HG03521 (cell line): ENCODE measurements around the gene C1orf21.

Source experiments
- ATAC-seq: cut with Tn5 transposase; IDR thresholded peaks from one replicate; pipeline ENCODE4 v1.9.1; 2021; ENCODE audit warnings: mild to moderate bottlenecking, moderate library complexity; ENCODE audit not compliant: unreplicated experiment

Gene C1orf21

GRCh38 chr1:184409011-184409410, 22.2 kb downstream of the C1orf21 start:
- ATAC-seq = no peak

GRCh38 chr1:184412472-184412871, 25.6 kb downstream of the C1orf21 start:
- no peak for ATAC-seq

GRCh38 chr1:184416481-184416880, 29.7 kb downstream of the C1orf21 start:
- no peak for ATAC-seq

- ATAC-seq = no peak
These were observed 30.1 kb downstream of the C1orf21 start for GRCh38 chr1:184416946-184417345.

- ATAC-seq = no peak
These were observed 31.1 kb downstream of the C1orf21 start for GRCh38 chr1:184417916-184418315.

GRCh38 chr1:184418652-184419349, 32.0 kb downstream of the C1orf21 start:
- no peak for ATAC-seq

GRCh38 chr1:184419350-184420161, 32.7 kb downstream of the C1orf21 start:
- ATAC-seq = no peak

GRCh38 chr1:184422490-184423233, 35.8 kb downstream of the C1orf21 start:
- no peak for ATAC-seq

GRCh38 chr1:184423649-184424048, 36.8 kb downstream of the C1orf21 start:
- ATAC-seq = no peak

- ATAC-seq = no peak
These were observed 37.3 kb downstream of the C1orf21 start for GRCh38 chr1:184424157-184424556.

GRCh38 chr1:184424945-184425344, 38.1 kb downstream of the C1orf21 start:
- no peak for ATAC-seq

GRCh38 chr1:184425449-184426277, 38.8 kb downstream of the C1orf21 start:
- ATAC-seq = no peak

GRCh38 chr1:184426278-184426674, 39.4 kb downstream of the C1orf21 start:
- ATAC-seq = no peak

GRCh38 chr1:184427722-184428121, 40.9 kb downstream of the C1orf21 start:
- ATAC-seq = no peak

GRCh38 chr1:184428604-184429003, 41.8 kb downstream of the C1orf21 start:
- ATAC-seq = no peak

- ATAC-seq = no peak
These were observed 42.5 kb downstream of the C1orf21 start for GRCh38 chr1:184429335-184429734.

GRCh38 chr1:184433956-184434502, 47.2 kb downstream of the C1orf21 start:
- ATAC-seq = no peak

- no peak for ATAC-seq
These were observed 50.5 kb downstream of the C1orf21 start for GRCh38 chr1:184437291-184437690.

GRCh38 chr1:184438363-184438762, 51.5 kb downstream of the C1orf21 start:
- no peak for ATAC-seq

GRCh38 chr1:184442260-184442659, 55.4 kb downstream of the C1orf21 start:
- no peak for ATAC-seq
